GM10248 (cell line): Measurements from ENCODE around the gene HMX3.

Source experiments
- CTCF ChIA-PET: fragments of 300-600 bp; sonication (Branson Sonifier 250); formaldehyde crosslinking; extraction: SDS; loops from one replicate; lab custom pipeline; 2021; ENCODE audit warnings: antibody characterized with exemption; lab: Yijun Ruan, JAX
- POLR2A ChIA-PET: fragments of 350-650 bp; sonication (Branson Sonifier 250); formaldehyde crosslinking; extraction: SDS; loops from one replicate; lab custom pipeline; 2020; ENCODE audit warnings: antibody characterized with exemption; lab: Yijun Ruan, JAX
- DNase-seq: peaks from one replicate; pipeline ENCODE4 v3.0.0; 2012; ENCODE audit errors: extremely low spot score
- CTCF ChIP-seq: IDR thresholded peaks from 2 replicates; pipeline ENCODE4 v1.5.1; 2012; ENCODE audit warnings: mild to moderate bottlenecking, low read depth; ENCODE audit errors: extremely low read depth, missing control alignments, control extremely low read depth

HMX3 gene

GRCh38 chr10:123142701-123143161 lies 7.0 kb downstream of the HMX3 start:
- no peak for TF ChIP-seq CTCF
- ChIA-PET CTCF (interaction anchor here (1.3 to 1.8 kb wide), 2 partner anchors 9 to 275 kb away, joined by 3 to 5 read pairs; no protein-coding TSS in a partner anchor), POLR2A (no interaction called here)
- DNase-seq = peak; percentile 39

- POLR2A ChIA-PET = no interaction called here
- no peak for DNase-seq
- no peak for TF ChIP-seq CTCF
- CTCF ChIA-PET = interaction anchor here (0.9 to 1.3 kb wide), 2 partner anchors 11 to 274 kb away, joined by 3 to 4 read pairs; no protein-coding TSS in a partner anchor
These were observed 7.5 kb downstream of the HMX3 start for GRCh38 chr10:123143162-123143824.

GRCh38 chr10:123143825-123144168 lies 8.0 kb downstream of the HMX3 start:
- DNase-seq = no peak
- no peak for TF ChIP-seq CTCF
- ChIA-PET CTCF (interaction anchor here (0.9 to 2.6 kb wide), 4 partner anchors 10 to 274 kb away, joined by 3 to 14 read pairs (median 5); no protein-coding TSS in a partner anchor), POLR2A (no interaction called here)

GRCh38 chr10:123144697-123145541 lies 9.1 kb downstream of the HMX3 start:
- no peak for TF ChIP-seq CTCF
- ChIA-PET CTCF (interaction anchor here (0.7 to 2.6 kb wide), 8 partner anchors 8 to 415 kb away, joined by 3 to 14 read pairs (median 4); partner anchors contain the start of gene BUB3), POLR2A (interaction anchor here (0.6 to 0.9 kb wide), 3 partner anchors 9 to 411 kb away, joined by 3 to 4 read pairs (median 4); partner anchors contain the start of genes BUB3 and C10orf88)
- DNase-seq = peak; percentile 33

- no peak for TF ChIP-seq CTCF
- ChIA-PET CTCF (interaction anchor here (1.1 to 2.6 kb wide), 8 partner anchors 12 to 415 kb away, joined by 3 to 14 read pairs (median 5); no protein-coding TSS in a partner anchor), POLR2A (interaction anchor here (0.9 kb wide), 1 partner anchor 8 kb away, joined by 4 read pairs; the partner anchor contains the start of gene BUB3)
- no peak for DNase-seq
These were observed 9.8 kb downstream of the HMX3 start for GRCh38 chr10:123145542-123146012.
